KMS-11 (cell line): ENCODE results near the gene PPP4C.

Experiments used
- H2AFZ ChIP-seq: fragments of 200-600 bp; sonication (generic); 2 replicates; pipeline ENCODE4 v1.6.1; 2016; ENCODE audit warnings: antibody characterized with exemption, mixed run types, low read depth
- H3K27ac ChIP-seq: fragments of 200-600 bp; sonication (generic); 2 replicates; pipeline ENCODE4 v1.6.1; 2016; ENCODE audit warnings: mild to moderate bottlenecking, mixed run types
- H3K27me3 ChIP-seq: fragments of 200-600 bp; sonication (generic); 2 replicates; pipeline ENCODE4 v1.6.1; 2017; ENCODE audit warnings: mild to moderate bottlenecking, low read depth, mixed run types, moderate library complexity; ENCODE audit not compliant: insufficient read depth
- H3K36me3 ChIP-seq: fragments of 200-600 bp; sonication (generic); 2 replicates; pipeline ENCODE4 v1.6.1; 2017; ENCODE audit warnings: mild to moderate bottlenecking, mixed run types; ENCODE audit not compliant: insufficient read depth
- H3K4me1 ChIP-seq: fragments of 200-600 bp; sonication (generic); 2 replicates; pipeline ENCODE4 v1.6.1; 2016; ENCODE audit warnings: mild to moderate bottlenecking, low read depth, mixed run types; ENCODE audit not compliant: poor library complexity, severe bottlenecking
- H3K4me2 ChIP-seq: fragments of 200-600 bp; sonication (generic); 2 replicates; pipeline ENCODE4 v1.7.0; 2016; ENCODE audit warnings: mild to moderate bottlenecking, mixed run types
- H3K4me3 ChIP-seq: fragments of 200-600 bp; sonication (generic); IDR thresholded peaks from 2 replicates; pipeline ENCODE4 v1.6.1; 2017; ENCODE audit warnings: low read depth, low read length, mixed read lengths; ENCODE audit not compliant: insufficient read depth
- H3K79me2 ChIP-seq: fragments of 200-600 bp; sonication (generic); 2 replicates; pipeline ENCODE4 v1.6.1; 2016; ENCODE audit warnings: low read depth, mixed run types; ENCODE audit not compliant: insufficient read depth
- H3K9ac ChIP-seq: fragments of 200-600 bp; sonication (generic); 2 replicates; pipeline ENCODE4 v1.6.1; 2016; ENCODE audit warnings: mild to moderate bottlenecking, mixed run types
- H4K20me1 ChIP-seq: fragments of 200-600 bp; sonication (generic); 2 replicates; pipeline ENCODE4 v1.6.1; 2016; ENCODE audit warnings: mild to moderate bottlenecking, mixed run types; ENCODE audit not compliant: insufficient read depth
- TF ChIP-seq, protein P1 (sequence below): fragments of 200-600 bp; sonication (generic); conservative IDR thresholded peaks from 2 replicates; pipeline ENCODE4 v1.6.1; 2017; ENCODE audit warnings: low read depth, mild to moderate bottlenecking, antibody characterized with exemption, low read length, moderate library complexity, mixed read lengths

The PPP4C gene

DNA sequence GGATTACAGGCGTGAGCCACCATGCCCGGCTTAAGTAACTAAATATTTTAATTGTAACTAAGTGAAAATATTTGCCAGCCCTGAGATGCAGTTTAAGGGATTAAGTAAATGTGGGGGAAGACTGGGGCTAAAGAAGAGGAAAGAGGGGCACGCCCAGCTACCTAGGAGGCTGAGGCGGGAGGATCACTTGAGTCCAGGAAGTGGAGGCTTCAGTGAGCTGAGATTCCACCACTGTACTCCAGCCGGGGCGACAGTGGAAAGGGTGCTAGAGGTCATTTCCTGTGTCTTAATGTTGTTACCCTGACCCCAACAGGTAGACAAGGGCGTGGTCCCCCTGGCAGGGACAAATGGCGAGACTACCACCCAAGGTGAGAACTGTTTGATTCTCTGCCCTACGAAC lies 7.5 kb upstream of the PPP4C start:
- H3K9ac ChIP-seq = no peak overlapping the region
- no peaks in the 10 kb centered on the region for H3K27me3 ChIP-seq
- peaks cover 7% of the 10 kb centered on the region; the same call in 1 of the 2 replicates for H4K20me1 ChIP-seq
- peaks cover 41% of the 10 kb centered on the region for H3K79me2 ChIP-seq
- TF ChIP-seq, protein P1, sequence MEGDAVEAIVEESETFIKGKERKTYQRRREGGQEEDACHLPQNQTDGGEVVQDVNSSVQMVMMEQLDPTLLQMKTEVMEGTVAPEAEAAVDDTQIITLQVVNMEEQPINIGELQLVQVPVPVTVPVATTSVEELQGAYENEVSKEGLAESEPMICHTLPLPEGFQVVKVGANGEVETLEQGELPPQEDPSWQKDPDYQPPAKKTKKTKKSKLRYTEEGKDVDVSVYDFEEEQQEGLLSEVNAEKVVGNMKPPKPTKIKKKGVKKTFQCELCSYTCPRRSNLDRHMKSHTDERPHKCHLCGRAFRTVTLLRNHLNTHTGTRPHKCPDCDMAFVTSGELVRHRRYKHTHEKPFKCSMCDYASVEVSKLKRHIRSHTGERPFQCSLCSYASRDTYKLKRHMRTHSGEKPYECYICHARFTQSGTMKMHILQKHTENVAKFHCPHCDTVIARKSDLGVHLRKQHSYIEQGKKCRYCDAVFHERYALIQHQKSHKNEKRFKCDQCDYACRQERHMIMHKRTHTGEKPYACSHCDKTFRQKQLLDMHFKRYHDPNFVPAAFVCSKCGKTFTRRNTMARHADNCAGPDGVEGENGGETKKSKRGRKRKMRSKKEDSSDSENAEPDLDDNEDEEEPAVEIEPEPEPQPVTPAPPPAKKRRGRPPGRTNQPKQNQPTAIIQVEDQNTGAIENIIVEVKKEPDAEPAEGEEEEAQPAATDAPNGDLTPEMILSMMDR = no peak
- peaks cover 26% of the 10 kb centered on the region for H3K4me1 ChIP-seq
- peaks cover 39% of the 10 kb centered on the region; the same call in 1 of the 2 replicates for H3K36me3 ChIP-seq
- no peak overlapping the region for H3K27ac ChIP-seq
- H3K4me3 ChIP-seq = no peak overlapping the region
- H2AFZ ChIP-seq = no peak overlapping the region
- no peak overlapping the region for H3K4me2 ChIP-seq

- Histone ChIP-seq H3K27me3 (no peaks in the 10 kb centered on the region), H3K36me3 (peaks cover 39% of the 10 kb centered on the region; the same call in 1 of the 2 replicates), H4K20me1 (peaks cover 7% of the 10 kb centered on the region; the same call in 1 of the 2 replicates), H3K4me2 (no peak overlapping the region), H3K4me1 (peaks cover 20% of the 10 kb centered on the region), H2AFZ (no peak overlapping the region), H3K9ac (no peak overlapping the region), H3K79me2 (peaks cover 38% of the 10 kb centered on the region), H3K27ac (no peak overlapping the region), H3K4me3 (no peak overlapping the region)
- TF ChIP-seq, protein P1 = peak; percentile 85
Observed at GRCh38 chr16:30068750-30069610, 6.8 kb upstream of the PPP4C start.

GRCh38 chr16:30069611-30070462 lies 6.0 kb upstream of the PPP4C start:
- H3K79me2 ChIP-seq = peaks cover 30% of the 10 kb centered on the region
- H3K4me3 ChIP-seq = no peak overlapping the region
- H3K4me1 ChIP-seq = peaks cover 20% of the 10 kb centered on the region
- TF ChIP-seq, protein P1 = no peak
- H4K20me1 ChIP-seq = peaks cover 7% of the 10 kb centered on the region; the same call in 1 of the 2 replicates
- H3K27me3 ChIP-seq = no peaks in the 10 kb centered on the region
- peaks cover 39% of the 10 kb centered on the region; the same call in 1 of the 2 replicates for H3K36me3 ChIP-seq
- no peak overlapping the region for H3K4me2 ChIP-seq
- no peak overlapping the region for H3K9ac ChIP-seq
- no peak overlapping the region for H3K27ac ChIP-seq
- no peak overlapping the region for H2AFZ ChIP-seq

- Histone ChIP-seq H4K20me1 (peaks cover 7% of the 10 kb centered on the region; the same call in 1 of the 2 replicates), H3K9ac (no peak overlapping the region), H3K79me2 (peaks cover 28% of the 10 kb centered on the region)
Observed at GRCh38 chr16:30070490-30070889, 5.3 kb upstream of the PPP4C start.

More at GRCh38 chr16:30070490-30070889, 5.3 kb upstream of the PPP4C start:
- TF ChIP-seq, protein P1 = no peak
- no peak overlapping the region for H3K4me3 ChIP-seq
- no peak overlapping the region for H2AFZ ChIP-seq
- H3K4me1 ChIP-seq = peaks cover 25% of the 10 kb centered on the region
- H3K27me3 ChIP-seq = no peaks in the 10 kb centered on the region
- H3K27ac ChIP-seq = no peak overlapping the region
- no peak overlapping the region for H3K4me2 ChIP-seq
- H3K36me3 ChIP-seq = peaks cover 39% of the 10 kb centered on the region; the same call in 1 of the 2 replicates
